Fibroblast of skin of back (primary cell): Measurements from ENCODE around the gene SRMS.
"Not testable (repeated sequence)": the region's sequence is repeated elsewhere in the genome, so short reads cannot be mapped to it uniquely, and the experiment has no call there.

ENCODE experiments used
- DNase-seq: peaks from one replicate; pipeline ENCODE4 v3.0.0-alpha.2; 2013

SRMS gene

DNA sequence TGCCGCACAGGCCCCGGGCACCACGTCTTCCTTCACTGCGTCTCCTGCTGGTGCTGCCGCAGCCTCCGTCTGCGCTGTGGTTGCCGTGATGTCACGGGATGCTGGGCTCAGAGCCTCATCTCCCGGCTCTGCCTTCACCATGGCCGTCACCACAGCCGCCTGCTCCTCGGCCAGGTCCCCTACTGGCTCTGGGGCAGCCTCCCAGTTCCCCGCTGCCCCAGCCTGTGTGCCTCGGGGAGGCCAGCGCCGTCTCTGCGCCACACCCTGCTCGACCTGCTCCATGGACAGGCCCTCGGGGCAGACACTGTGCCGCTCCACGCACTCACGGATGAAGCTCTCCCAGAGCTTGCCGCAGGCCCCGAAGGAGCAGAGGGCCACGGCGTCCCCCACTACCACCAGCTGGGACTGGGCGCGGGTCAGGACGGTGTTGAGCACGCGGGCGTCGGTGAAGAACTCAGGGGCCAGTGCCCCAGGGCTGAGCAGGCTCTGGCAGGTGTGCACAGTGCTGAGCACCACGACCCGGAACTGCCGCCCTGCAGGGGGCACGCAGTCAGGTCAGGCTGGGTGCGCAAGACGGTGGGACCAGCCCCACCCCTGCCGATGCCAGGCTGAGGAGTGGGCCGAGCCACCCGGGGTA is 18.3 kb upstream of the SRMS start:
- no peak for DNase-seq

DNA sequence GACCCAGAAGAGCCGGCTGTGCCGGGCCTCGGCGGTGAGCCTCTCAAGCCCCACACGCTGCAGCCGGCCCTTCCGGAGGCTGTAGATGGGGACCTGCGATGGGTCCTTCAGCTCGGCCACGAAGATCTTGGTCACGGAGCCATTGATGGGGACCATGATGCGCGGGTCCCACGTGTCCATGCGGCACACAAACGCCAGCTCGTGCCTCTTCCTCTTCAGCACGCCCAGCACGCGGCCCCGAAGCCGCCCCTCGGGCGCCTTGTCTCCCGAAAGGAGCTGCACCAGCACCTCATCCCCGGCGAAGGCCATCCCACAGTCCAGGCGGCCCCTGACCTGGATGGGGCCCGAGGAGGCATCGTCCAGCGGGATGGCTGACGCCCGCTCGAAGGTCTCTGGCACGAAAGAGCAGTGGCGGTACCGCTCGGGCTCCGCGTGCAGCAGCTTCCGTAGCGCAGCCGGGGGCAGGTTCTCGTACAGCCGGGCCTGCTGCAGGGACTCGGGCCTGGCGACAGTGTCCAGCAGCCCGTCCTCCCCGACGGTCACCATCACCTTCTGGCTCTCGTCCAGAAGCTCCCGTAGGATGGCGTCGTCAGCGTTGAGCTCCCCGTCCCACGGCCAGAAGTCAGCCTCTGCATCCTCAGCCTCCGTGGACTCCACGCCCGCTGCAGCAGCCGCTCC is 17.6 kb upstream of the SRMS start:
- DNase-seq = no peak

DNA sequence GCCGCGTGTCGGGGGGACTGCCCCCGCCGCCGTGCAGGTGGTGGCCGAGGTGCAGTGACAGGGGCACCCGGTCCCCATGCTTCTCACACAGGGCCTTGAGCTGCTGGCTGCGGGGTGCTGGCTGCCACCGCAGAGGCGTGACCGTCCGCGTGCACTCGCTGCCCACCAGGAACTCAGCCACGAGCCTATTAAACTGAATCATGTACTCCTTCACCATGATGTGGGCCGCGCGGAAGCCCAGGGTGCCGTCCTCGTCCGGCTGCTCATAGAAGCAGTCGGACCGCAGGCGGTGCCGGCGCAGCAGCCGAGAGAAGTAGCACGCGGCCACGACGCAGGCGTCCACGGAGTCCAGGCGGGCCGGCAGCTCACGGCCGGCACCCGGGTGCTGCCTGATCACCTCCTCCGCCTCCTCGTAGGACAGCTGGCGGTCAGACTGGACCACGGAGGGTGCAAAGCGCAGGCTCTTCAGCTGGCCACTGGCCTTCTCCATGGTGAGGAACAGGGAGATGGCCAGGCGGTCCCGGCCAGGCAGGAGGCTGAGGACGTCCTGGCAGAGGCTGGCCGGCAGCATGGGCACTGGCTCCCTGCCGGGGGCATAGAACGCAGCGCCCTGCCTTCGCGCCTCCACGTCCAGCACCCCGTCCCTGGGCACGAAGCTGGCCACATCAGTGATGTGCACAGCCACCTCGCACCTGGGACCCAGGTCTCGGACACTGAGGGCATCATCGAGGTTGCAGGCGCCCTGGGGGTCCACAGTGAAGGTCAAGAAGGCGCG is 16.7 kb upstream of the SRMS start:
- DNase-seq = no peak

DNA sequence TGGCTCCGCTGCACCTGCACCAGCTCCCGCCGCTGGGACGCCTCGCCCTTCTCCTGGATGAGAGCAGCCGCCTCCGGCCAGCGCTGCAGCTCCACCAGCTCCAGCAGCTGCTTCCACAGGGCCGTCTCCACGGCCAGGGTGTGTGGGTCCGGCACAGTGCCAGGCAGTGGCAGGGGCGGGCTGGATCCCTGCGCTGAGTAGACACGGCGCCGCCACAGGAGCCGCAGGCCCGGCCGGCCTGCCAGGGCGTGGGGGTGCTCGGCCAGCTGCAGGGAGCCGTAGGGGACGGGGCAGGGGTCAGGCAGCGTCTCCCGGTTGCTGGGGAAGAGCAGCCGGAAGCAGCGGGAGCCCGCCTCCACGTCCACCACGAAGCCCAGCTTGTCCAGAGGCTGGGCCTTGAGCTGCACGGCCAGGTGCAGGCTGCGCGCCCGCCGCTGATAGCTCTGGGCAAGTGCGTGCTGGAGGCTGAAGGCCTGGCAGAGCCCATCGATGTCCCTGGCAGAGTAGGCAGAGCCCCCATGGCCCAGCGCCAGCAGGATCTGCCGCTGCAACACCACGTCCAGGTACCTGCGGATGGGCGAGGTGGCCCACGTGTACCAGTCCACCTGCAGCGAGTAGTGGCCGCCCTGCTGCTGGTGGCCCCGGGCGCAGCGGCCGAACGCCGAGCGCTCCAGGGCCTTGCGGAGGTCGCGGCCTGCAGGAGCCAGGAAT is 15.8 kb upstream of the SRMS start:
- no peak for DNase-seq

DNA sequence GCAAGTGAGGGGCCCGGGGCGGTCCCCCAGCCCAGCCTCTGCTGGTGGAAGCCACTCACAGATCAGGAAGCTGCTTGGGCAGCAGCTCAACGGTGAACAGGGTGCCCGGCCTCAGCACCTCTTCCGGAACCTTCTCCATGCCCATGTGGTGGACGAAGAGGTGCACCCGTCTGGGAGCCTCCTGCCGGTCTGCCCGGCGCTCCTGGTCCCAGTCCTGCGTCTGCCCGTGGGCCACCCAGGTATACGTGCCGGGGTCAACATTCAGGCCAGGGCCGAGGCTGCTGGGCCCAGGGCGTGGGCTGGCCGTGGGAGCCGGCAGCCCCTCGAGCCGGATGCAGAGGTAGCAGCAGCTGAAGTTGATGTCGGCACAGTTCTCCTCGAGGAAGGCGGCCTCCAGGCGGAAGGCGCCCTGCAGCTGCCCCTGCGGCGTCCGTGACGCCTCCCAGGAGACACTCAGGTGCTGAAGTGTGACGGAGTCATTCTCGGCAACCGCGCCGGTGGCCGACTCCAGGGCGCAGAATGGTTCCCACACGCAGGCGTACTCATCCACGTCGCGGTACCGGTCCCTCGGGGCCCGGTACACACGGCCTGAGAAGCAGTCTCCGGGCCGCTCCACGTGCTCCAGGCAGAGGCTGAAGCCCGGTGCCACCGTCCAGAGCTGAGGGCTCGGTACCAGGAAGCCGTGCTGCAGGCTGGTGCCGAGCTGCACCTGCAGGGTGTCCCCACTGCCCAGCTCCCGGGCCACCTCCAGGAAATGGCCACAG is 15.1 kb upstream of the SRMS start:
- no peak for DNase-seq

DNA sequence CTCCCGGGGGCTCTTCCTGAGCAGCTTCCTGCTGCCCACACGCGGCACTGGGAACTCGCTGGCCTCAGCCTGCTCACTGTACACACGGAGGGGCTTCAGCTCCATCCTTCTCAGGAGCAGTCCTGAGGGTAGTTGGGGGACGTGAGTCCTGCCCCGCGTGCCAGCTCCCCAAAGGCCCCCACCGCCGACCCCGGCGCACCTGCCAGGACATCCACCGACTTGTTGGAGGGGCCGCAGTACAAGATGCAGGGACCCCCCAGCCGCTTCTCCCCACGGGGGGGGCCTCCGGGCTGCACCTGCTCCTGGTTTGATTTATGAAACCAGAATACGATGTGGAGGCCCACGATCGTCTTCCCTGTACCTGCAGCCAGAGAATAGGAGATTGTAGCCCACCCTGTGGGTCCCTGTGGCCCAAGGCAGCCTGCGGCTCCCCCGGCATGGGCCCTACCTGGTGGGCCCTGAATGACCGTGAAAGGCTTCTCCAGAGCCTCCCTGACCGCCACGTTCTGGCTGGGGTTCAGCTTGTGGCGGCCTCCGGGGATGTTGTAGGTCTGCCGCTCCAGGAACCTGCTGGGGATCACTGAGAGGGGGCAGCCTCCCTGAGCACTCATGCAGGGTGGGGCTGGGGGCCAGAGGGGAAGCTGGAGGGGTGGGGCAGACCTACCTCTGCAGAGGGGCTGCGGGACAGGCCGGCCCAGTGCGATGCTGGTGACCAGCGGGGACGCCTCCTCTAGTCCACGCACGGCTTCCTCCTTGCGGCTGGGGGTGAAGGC is 14.3 kb upstream of the SRMS start:
- DNase-seq = no peak

DNA sequence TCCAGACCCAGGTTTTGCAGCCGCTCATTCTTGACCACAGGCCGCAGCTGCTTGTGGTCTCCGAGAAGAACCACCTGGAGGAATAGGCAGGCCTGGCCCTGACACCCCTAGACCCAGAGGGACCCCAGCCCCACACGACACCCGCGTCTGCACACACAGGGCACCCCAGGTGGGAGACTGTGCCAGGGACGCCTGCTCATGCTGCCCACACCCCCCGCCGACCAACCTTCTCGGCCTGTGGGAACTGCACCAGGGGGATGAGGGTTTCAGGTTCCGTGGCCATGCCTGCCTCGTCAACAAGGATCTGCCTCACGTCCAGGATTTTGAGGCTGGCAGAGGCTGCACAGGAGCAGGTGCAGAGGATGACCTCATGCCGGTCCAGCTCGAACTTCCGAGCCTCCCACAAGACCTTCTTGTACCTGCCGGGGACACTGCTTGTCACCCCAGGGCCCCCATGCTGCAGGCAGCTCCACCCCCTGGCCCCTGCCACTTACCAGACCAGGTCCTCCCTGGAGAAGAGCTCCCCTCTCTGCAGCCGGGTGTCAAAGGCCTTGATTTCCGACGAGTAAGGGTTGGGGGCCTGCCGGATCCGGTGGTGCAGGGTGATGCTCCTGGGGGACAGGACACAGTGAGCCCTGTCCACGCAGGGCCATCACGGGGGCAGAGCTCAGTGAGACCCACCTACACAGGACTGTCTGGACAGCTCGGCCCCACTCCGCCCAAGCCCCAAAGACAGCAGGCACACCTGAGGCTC is 13.5 kb upstream of the SRMS start:
- DNase-seq = no peak

DNA sequence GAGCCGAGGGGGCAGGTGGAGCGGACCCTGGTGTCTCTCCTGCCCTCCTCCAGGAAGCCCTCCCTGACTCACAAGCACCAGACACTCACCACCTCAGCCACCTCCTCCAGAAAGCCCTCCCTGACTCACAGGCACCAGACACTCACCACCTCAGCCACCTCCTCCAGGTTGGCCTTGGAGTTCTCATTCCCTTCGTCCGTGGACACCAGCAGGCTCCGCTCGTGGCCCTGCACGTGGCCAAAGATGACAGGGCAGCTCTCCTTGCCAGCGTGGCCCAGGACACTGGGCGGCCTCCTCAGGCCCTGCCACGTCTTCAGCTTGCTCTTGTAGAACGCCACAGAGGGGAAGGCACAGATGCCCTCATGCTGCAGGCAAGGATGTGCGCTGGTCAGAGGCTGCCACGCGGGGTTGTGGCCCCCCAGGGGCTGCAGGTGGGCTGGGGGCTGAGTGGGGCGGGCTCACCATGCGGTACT is 12.8 kb upstream of the SRMS start:
- DNase-seq = no peak

DNA sequence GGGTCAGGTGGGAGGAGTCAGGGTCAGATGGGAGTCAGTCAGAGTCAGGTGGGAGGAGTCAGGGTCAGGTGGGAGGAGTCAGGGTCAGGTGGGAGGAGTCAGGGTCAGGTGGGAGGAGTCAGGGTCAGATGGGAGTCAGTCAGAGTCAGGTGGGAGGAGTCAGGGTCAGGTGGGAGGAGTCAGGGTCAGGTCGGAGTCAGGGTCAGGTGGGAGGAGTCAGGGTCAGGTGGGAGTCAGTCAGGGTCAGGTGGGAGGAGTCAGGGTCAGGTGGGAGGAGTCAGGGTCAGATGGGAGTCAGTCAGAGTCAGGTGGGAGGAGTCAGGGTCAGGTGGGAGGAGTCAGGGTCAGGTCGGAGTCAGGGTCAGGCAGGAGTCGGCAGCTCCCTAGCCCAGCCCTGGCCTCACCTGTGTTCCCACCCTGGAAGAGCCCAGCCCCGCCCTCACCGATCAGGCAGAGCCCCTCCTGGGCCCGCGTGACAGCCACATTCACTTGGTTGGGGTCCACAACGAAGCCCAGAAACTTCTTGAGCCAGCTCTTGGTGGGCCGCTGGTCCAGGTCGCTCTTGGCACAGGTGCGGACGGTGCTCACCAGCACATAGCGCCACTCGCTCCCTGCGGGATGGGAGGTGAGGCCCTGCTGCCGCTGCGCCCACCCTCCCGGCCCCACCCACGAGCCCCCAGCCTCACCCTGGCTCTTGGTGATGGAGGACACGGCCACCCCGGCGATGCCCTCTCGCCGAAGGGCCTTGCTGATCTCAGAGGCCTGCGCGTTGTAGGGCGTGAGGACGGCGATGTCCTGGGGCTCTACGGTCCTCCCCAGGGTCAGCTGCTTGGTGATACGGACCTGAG is 12.2 kb upstream of the SRMS start:
- DNase-seq = not testable (repeated sequence)

DNA sequence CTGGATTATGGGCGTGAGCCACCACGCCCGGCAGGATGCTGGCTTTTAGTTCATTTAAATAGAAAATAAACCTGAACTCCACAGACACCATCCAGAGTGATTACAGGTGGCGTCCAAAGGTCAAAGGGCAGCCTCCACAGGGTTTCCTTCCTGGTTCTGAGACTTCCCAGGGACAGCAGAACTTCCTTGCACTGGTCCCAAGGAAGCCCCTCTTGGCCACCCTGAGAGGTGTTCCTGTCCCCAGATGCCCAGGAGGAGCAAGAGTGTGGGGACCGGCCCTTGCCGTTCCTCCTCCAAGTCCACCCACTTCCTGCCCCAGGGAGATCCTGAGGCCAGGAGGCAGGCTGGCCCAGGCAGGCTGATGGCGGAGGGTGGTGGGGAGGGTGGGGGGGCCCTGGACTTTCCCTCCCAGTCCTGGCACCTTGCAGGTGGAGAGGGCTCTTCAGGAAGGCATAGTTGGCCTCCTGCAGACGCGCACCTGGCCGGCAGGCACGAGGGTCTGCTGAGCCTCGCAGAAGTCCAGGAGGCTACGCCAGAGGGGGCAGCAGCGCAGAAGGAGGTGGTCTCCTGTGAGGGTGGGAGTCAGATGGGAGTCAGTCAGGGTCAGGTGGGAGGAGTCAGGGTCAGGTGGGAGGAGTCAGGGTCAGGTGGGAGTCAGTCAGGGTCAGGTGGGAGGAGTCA is 11.4 kb upstream of the SRMS start:
- no peak for DNase-seq

DNA sequence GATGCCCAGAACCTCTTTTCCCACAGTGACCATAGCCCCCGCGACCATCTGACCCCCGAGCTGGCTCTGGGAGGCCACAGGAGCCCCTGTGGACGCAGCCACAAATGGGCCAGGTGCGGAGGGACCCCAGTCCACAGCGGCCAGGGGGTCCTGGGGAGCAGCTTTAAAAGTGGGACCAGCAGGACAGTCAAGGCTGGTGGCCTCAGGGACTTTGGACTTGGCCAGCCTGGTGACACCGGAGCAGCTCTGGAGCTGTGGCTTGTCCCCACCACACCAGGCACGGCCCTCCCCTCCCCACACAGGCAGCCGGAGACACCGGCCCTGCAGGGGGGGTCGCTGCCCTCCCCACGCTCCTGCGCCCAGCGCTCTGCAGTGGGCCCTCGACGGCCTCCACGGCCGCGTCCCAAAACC is 9.9 kb upstream of the SRMS start:
- DNase-seq = no peak

DNA sequence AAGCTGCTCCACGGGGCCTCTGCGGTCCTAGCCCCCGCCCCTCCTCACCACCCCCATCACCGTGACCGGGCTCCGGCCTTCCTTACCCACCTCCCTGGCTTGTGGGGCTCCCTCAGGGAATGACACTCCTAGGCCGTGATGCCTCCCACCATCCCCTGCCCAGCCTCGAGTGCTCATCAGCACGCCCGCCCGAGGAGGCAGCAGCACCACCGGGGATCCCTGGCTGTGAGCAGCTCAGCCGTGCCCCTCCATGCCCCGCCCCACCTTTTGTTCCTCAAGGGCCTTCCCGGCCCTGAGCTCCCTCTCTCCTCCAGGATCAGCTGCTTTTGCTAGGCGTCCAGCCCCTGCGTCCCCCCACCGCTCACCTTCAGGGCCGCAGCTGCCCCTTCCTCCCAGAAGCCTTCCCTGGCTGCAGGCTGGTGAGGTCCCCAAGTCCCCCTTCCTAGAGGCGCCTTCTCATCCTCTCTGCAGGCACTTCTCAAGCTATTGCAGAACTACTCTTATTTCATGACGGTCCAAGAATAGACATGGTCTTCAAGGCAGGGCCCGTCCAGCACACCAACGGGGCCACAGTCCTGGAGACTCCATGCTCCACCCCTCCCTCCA is 9.4 kb upstream of the SRMS start:
- DNase-seq = no peak

DNA sequence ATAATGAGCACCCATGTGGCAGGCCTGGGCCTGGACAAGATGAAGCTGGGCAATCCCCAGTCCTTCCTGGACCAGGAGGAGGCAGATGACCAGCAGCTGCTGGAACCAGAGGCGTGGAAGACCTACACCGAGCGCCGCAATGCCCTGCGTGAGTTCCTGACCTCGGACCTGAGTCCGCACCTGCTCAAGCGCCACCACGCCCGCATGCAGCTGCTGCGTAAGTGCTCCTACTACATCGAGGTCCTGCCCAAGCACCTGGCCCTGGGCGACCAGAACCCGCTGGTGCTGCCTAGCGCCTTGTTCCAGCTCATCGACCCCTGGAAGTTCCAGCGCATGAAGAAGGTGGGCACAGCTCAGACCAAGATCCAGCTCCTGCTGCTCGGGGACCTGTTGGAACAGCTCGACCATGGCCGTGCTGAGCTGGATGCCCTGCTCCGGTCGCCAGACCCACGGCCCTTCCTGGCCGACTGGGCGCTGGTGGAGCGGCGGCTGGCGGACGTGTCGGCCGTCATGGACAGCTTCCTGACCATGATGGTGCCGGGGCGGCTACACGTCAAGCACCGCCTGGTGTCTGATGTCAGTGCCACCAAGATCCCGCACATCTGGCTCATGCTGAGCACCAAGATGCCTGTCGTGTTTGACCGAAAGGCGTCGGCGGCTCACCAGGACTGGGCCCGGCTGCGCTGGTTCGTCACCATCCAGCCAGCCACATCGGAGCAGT is 8.3 kb upstream of the SRMS start:
- DNase-seq = no peak

DNA sequence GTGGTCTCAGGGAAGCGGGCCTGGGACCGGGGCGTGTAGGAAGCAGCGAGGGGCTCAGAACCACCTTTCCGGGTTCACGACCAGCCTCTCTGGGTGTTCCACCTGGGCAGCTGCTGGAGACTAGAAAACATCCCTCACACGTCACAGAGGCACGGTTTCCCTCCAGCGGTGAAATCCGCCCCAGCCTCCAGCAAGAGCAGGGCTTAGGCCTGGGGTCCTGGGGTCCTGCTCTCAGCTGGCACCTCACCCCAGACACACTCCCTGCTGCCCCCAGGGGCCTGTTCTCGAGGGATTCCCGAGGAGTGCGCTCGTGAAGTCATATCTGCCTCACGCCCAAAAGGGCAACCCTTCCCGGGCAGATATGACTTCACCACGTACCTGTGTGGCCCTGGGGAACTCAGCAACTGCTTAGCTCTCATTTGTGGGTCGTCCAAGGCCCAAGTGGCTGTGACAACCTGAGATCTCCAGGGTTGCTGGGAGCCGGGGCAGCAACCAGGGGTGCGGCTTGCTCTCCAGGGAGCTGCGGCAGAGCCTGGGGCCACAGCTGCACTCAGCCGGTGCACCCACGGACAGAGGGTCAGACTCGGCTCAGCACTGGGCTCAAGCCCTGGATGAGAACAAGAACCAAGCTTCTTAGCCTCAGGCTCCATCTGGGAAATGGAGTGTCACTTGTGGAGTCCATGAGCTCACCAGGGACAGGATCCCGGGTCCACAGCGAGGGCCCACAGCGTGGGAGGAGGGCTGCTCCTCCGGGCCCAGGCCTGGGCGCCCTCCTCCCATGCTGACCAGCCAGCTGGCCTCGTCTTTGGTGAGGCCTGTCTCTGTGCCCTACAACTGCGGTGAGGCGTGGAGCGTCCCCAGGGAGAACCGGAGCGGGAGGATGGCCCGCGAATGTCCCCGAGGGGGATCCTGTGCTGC is 7.1 kb upstream of the SRMS start:
- DNase-seq = no peak

DNA sequence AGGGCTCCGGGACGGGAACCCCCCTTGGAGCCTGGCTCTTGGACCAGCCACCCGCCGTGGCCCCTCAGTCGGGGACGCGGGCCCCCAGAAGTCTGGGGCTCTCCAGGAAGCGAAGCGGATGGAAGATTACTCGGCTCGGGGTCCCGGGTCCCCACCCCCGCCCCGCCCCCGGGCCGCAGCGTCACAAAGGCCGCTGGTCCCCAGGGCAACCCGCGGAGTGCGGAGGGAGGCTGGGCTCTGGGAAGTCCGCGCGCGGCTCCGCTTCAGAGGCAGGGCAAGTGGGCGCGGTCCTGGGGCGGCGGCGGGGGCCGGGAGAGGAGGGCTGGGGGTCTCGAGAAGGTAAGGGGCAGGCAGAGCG is 6.4 kb upstream of the SRMS start, which contains the start of gene FNDC11:
Gene FNDC11, plus strand, starts transcription at position 227 of the 358 bp plus-strand sequence. CDS start 1,505 bp downstream, outside the sequence.
- DNase-seq = peak; percentile 28

DNA sequence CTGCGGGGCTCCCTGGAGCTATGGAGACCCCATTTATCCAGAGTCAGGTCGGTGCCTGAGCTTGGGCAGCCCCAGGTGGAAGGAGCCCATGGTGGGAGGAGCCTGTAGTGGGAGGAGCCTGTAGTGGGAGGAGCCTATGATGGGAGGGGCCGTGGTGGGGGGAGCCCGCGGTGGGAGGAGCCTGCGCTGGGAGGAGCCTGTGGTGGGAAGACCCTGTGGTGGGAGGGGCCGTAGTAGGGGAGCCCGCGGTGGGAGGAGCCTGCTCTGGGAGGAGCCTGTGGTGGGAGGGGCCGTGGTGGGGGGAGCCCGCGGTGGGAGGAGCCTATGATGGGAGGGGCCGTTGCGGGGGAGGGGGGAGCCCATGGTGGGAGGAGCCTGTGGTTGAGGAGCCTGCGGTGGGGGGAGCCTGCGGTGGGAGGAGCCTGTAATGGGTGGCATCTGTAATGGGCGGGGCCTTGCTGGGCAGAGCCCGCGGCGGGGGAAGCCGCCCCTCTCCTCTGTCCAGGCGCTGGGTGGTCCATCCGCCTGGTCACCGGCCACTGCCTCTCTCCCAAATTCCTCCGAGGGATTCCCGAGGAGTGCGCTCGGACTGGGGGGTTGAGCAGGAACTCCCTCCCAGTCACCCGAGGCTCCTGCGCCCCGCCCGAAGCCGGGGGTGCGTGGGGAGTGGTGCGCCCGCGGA is 5.8 kb upstream of the SRMS start:
- DNase-seq = peak; percentile 68
